ENCODE measurements around the gene TSPAN14.
"Not testable (repeated sequence)": the region's sequence is repeated elsewhere in the genome, so short reads cannot be mapped to it uniquely, and the experiment has no call there.

Gene TSPAN14

DNA sequence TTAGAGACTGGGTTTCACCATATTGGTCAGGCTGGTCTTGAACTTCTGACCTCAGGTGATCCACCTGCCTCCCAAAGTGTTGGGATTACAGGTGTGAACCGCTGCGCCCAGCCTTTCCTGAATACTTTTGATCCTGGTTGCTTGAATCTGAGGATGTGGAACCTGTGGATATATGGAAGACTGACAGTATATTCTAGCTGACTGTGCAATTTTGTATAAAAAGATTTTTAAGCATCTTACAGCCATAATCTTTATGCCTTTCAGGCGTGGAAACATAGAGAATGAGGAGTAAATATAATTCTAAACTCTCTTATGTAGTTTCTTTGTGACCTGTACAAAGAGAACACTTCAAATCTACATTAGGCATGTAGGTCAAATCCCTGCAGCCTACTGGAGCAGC, 16.2 kb downstream of the TSPAN14 start:
- DNase-seq (ENCODE audit: low spot score) = no peak

DNA sequence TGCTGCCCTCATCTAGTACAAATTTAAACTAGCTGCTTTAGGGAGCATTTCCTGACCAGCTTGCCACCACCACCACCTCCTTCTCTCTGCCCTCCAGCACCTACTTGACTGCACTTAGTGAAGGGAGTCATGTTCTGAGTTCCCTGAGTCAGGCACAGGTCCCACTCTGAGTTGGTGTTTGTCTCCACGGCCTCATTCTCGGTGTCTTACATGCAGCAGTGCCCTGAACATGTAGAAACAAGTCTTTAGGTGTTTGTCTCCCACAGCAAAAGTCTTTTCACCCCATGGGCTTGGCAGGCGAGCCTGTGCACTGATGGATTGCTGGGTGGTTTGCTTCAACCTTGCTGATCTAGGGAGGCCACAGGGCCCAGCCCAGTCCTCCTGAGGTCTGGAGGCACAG, 16.9 kb downstream of the TSPAN14 start:
- no peak for DNase-seq (ENCODE audit: low spot score)

DNA sequence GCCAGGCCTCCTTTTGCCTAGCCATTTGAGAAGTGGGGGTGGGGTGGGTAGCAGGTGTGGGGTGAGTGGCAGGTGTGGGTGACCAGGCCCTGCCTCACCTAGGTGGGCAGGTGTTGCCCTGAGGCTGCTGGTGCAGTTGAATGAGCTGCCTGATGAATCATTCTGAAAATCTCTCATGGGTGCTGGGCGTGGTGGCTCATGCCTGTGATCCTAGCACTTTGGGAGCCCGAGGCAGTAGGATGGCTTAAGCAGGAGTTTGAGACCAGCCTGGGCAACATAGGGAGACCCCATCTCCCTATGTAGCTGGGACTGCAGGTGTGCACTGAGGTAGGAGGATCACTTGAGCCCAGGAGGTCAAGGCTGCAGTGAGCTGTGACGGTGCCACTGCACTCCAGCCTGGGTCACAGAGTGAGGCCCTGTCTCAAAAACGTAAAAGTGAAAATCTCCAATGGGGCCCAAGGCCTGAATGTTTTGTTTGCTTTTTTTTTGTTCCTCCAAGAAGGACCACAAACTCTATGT, 17.7 kb downstream of the TSPAN14 start:
- DNase-seq (ENCODE audit: low spot score) = peak; percentile 33

DNA sequence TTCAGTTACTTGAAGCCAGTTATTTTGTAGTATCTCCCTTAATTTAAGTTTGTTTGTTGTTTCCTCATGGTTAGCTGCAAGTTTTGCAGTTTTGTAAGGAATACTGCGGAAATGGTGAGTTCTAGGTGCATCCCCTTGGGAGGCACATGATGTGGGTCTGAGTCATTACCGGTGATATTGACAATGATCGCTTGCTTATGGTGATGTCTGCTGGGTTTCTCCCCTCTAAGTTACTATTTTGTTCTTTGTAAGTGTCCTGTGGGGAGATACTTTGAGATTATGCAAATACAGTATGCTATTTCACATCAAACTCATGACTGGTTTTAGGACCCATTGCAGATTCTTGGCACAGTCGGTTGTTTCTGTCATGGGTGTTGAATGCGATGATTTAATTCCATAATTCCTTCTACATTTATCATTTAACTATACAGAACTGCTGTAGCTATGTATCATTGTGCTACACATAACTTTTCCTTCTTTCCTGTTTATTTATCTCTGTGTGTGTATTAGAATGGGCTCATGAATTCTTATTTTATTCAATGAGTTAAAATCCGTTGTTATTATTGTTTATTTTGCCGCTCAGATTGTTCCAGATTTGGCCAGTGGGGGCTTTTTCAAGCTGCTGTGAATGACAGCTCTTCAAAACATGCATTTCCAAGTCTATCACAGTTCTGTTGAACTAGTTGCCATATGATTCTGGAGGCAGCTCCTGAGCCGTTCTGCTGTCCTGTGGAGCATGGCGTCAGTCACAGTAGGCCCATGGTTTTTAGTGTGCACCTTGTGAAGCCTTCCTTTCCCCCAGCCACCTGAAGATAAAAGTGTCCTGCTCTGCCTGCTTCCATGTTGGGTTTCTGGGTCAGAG, 18.4 kb downstream of the TSPAN14 start:
- peak; percentile 60 for DNase-seq (ENCODE audit: low spot score)

DNA sequence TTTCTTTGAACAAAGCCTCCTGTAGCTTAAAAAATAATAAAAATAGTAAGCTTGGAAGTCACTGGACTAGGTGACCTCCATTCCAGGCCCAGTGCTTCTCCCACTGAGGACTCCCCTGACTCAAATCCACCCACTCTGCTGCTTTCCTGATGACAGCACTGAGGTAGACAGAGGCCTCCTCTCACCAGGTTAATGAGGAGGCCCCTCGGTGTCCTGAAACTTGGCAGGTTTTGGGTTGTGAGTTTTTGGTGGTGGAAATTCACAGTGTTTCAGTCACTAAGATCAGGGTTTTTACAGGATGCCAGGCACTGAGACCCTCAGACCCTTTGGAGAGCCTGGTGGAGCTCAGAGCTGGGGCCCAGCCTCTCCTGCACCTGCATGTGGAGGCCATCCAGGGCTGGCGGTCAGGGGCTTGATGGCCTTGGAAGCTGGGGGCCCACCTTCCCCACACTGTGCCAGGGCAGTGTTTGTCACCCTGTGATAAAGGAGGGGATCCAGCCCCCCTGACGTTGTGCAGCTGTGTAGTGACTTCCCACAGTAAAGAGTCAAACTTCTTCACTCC, 19.1 kb downstream of the TSPAN14 start:
- DNase-seq (ENCODE audit: low spot score) = no peak

DNA sequence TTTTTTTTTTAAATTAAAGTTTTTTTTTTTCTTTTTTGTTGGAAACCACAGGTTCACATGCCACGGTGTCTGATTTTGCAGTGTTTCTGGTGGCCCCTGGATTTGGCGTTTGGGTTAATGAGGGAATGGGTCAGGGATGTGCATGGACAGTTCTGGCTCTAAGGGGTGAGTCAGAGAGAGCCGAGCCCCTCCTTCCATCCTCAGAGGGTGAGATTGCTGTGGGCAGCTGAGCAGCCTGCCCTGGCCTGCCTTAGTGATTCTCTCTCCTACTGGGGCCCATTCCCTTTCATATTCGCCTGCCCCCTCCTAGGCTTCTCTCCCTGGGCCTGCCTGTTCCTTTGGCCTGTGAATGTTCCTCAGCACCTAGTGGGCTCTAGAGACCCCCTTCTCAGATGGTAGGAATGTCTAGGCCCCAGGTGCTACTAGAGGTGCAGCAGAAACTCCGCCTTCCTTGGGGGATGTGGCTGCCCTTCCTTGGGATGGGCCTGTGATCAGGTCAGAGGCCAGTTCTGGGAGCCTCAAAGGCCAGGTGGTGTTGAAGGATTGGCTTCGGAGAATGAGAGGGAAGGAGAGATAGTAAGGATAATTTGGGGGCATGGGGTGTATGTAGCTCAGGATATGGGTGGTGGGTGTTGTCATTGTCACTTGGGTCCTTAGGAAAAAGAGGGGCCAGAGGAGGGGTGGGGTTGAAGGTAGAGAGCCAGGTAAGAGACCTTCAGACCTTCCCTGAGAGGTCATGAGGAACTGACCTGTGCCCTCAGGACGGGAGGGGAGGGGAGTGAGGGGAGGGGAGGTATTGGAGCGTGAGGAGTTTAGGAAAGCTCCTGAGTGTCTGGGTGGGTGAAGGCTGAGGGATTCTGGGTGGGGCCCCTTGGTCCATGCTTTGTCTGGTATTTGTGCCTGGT, 19.8 kb downstream of the TSPAN14 start:
- no peak for DNase-seq (ENCODE audit: low spot score)

DNA sequence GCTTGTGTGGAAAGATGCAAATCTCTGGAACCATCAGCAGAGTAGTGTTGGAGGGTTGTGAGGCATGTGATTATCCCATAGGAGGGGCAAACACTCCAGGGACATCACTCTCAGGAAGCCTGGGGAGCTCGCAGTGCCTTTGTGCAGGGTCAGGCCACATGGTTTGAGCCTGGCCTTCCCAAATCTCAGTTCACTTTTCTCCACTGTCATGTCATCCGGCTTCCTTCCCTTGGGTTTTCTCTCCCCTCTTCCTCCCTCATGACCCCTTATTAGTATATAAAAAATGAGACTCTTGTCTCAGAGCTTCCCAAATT, 20.4 kb downstream of the TSPAN14 start:
- no peak for DNase-seq (ENCODE audit: low spot score)

DNA sequence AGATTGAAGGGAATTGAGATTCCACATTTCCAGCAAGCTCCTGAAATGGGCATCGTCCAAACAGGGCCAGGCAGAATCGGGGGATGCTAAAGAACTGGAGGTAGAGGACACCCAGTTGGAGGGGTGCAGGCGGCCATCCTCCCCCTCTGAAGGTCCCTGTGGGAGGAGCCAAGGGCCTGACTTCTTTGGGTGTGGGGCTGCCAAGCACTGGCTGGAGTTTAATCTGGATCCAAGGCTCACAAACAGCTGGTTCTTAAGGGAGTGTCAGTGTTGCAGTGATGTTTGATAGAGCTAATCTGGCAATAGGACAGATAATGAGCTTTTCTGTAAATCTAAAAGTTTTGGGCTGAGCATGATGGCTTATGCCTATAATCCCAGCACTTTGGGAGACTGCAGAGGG, 20.8 kb downstream of the TSPAN14 start:
- no peak for DNase-seq (ENCODE audit: low spot score)

DNA sequence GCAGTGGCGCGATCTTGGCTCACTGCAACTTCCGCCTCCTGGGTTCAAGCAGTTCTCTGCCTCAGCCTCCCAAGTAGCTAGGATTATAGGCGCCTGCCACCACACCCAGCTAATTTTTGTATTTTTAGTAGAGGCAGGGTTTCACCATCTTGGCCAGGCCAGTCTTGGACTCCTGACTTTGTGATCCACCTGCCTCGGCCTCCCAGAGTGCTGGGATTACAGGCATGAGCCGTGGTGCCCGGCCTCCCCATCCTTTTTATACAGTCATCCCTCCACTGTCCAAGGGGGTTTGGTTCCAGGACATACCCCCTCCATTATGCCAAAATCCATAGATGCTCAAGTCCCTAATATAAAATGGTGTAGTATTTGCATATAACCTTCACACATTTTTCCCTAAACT, 21.5 kb downstream of the TSPAN14 start:
- DNase-seq (ENCODE audit: low spot score) = not testable (repeated sequence)

DNA sequence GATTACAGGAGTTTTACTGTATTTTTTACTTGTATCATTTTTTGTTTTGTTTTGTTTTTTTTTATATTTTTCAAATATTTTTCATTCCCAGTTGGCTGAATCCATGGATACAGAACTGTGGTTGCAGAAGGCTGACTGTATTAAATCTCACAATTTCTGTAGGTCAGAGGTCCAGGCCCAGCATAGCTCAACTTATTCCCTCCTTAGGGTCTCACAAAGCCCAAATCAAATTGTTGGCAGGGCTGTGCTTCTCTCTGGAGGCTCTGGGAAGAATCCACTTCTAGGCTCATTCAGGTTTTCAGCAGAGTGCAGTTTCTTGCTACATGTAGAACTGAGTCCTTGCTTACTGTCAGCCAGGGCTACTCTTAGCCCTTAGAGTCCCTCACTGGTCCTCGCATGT, 22.6 kb downstream of the TSPAN14 start:
- no peak for DNase-seq (ENCODE audit: low spot score)

DNA sequence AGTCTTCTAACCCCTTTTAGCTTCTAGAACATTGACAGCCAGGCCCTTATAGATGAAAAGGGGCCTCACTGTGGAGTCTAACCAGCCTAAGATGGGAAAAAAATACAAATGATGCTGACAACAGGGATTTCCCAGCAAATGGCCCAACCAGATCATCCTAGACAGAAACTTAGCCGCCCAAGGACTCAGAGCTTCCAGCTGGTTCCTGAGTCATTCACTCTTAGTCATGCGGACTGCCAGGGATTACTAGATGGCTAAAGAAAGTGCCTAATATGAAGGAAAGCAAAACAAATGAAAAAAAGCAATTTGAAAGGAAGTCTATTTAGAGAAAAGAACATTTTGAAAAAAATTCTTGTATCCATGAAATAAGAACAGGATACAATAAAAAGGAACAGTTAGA, 23.7 kb downstream of the TSPAN14 start:
- DNase-seq (ENCODE audit: low spot score) = no peak

DNA sequence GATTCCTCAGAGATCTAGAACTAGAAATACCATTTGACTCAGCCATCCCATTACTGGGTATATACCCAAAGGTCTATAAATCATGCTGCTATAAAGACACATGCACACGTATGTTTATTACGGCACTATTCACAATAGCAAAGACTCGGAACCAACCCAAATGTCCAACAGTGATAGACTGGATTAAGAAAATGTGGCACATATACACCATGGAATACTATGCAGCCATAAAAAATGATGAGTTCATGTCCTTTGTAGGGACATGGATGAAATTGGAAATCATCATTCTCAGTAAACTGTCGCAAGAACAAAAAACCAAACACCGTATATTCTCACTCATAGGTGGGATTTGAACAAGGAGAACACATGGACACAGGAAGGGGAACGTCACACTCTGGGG, 26.3 kb downstream of the TSPAN14 start:
- not testable (repeated sequence) for DNase-seq (ENCODE audit: low spot score)

DNA sequence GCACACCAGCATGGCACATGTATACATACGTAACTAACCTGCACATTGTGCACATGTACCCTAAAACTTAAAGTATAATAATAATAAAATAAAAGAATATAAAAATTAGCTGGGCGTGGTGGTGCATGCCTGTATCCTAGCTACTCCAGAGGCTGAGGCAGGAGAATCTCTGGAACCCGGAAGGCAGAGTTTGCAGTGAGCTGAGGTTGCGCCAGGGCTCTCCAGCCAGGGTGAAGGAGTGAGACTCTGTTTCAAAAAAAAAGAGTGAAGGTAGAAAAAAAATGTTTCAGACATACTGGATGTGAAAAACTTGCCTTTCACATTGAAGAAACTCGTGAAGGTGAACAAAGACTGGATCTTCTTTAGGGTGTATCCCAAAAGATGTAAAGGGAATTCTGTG, 26.7 kb downstream of the TSPAN14 start:
- DNase-seq (ENCODE audit: low spot score) = no peak

DNA sequence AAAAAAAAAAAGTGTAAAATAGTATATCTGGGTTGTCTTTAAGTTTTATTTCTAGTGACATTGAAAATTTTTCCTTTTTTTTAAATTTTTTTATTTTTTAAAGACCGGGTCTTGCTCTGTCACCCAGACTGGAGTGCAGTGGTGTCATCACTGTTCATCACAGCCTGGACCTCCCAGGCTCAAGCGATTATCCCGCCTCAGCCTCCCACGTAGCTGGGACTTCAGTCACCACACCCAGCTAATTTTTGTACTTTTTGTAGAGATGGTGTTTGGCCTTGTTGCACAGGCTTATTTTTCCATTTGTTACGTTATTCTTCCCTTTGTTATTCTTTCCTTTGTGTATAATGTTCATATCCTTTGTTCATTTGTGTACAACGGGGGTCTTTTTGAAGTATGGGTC, 30.1 kb downstream of the TSPAN14 start:
- no peak for DNase-seq (ENCODE audit: low spot score)

DNA sequence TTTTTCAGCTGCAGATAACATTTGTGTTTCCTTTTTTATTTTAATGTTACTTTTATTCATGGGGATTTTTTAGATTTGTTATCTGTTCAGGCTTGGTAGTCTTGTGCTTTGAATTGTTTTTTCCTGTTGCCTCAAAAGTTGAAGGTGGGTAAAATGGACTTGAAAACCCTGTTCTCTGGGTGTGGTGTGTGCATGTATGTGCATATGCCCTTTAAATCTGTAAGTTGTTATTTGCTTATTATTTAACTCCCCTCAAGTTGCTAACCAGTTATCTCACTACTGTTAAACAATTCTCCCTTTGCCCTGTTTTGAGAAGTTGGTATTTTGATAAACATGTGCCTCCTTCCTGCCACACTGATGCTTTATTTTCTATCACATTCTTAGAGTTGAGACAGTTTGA, 30.6 kb downstream of the TSPAN14 start:
- no peak for DNase-seq (ENCODE audit: low spot score)

DNA sequence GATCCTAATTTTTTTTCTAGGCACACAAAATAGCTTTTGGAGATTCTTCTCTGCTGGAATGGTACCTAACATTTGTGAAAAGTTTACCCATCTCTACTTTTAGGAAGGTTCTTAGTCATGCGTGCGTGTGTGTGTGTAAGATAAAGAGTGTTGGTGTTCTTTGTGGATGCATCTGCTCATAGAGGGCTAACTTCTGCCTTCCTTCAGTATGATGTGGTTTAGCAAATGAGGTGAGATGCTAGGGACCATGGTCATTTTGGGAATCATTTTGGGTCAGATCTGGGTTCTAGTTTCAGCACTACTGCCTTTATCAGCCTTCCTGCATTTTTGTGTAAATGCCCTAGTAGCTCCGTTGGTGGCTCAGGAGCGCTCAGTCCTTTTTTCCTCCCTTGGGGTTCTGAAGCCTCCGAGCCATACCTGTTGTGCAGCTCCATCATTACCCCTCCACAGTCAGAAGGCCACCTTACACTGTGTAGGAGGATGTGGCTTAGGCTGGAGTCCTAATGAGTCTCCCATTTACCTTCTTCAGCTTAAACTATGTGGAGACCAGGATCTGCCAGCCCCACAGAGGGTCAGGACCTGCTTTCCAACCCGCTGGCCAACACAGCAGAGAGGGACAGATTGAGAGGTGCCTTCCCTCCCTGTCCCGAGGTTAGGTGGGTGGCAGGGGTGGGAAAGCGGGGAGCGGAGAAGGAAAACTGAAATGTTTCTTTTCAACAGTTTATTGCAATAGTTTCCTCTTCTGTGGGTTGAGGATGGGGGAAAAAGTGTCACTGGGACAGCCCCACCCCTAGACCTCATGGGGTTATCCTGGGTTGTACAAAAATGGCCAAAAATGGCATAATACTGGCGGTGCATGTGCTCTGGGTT, 31.2 kb downstream of the TSPAN14 start:
- DNase-seq (ENCODE audit: low spot score) = no peak

DNA sequence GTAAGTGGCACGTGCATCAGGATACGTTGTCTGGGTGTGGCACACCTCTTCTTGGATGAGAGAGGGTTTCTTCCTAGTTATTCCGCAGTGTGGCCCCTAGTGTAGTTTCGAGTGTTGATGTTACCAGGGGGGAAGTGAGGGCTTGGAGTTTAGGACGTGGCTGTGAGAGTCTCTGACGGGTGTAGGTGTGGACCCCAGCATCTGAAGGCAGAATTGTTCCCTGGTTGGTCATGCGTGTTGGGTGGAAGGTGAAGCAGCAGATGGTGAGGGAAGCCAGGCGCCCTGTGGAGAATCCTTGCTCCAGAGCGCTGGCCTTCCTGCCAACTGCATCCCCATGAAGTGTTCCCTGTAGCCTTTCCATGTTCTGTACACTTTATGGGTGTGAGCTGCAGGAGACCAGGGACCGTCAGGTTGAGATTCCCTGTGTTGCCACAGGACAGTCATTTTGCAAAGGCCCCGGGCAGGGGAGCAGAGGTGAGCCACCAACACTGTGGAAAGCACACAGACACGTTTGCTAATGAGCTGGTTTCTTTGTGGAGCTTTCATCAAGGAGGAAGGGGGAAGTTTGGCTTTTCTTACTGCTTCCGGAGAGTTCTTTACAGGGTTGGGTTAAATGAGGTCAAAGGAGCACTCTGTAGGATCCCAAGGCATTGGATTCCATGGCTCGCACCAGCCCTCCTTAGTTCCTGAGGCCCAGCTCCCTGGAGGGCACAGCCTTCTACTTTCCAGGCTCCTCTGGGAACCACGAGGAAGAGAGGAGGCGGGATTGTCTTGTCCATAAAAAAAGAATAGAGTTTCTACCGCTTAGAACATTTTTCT, 32.0 kb downstream of the TSPAN14 start:
- no peak for DNase-seq (ENCODE audit: low spot score)

DNA sequence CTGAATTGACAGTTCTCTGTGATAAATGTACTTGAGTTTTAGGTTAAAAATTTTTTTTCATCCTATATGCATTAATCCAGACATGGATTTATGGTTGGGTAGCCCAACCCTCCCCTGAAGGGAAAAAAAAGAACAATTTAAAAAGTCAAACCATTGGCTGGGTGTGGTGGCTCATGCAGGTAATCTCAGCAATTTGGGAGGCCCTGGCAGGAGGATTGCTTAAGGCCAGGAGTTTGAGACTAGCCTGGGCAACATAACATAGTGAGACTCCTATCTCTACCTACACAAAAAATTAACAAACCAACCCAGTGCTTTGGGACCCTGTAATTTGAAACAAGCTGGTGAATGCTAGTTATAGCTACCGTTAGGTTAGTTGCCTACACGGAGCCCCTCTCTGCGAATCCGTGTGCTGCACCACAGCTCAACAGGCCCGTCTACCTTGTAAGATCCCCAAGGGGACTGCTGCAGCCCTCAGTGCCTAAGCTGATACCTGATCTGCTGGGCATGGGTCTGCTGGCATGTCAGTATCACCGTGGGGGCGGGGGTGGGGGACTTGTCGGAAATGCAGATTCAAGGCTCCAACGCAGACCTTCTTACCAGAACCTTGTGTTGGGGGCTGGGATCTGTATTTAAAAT, 32.8 kb downstream of the TSPAN14 start:
- DNase-seq (ENCODE audit: low spot score) = no peak

DNA sequence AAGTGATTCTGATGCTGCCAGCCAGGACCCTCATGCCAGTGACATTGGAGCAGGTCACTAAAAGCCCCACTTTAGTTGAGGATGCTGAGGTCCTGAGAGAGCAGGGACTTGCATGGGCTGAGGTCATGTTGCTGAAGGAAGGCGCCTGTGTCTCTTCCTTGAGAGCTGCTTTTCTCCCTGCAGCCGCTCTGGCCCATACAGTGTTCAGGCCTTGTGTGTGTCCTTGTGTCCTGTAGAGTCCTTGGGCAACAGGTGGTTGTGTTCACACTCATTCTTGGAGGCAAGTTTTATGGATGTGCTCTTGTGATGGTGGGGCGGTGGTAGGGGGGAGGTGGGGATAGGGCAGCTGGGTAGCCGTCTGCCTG, 33.3 kb downstream of the TSPAN14 start:
- no peak for DNase-seq (ENCODE audit: low spot score)

DNA sequence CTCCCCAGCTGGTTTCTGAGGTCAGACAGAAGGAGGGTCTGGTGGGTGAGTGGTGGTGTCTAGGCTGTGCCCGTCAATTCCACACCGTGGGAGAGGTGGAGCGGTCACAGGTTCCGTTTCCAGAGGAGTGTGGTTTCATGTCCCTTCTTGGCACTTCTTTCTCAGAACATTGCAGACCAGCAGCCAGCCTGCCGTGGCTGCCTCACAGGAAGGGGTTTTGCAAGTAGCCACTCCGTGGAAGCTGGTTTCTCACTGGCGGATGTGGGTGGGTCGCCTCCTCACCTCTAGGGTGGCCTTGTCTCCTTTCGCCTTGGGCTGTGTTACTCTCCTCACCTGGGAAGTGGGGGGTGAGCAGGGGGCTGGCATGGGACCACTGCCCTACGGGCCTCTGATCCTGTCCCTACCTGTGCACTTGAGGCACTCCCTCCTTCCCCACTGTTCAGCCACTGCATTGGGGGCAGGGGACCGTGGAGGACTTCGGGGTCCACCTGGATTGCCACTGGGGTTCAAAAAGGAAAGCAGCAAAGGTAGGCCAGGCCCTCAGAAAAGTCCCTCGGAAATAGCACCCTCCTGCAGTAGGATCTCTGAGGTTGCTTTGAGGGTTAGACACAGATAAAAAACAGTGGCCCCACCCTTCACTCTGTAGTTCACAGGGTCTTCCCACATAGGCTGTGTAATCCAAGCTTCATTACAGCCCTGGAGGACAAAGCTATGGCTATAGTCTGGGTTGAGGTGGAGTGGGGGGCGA, 33.9 kb downstream of the TSPAN14 start:
- DNase-seq (ENCODE audit: low spot score) = no peak

Measured in NAMALWA (cell line).